Erythroblast (primary cell): ENCODE measurements around the gene ARL16.
A peak's percentile ranks its signal among the peaks of the same experiment; 100 is the strongest.

Experiments
- GATA1 ChIP-seq: IDR thresholded peaks from 2 replicates; pipeline ENCODE4 v1.6.1; 2011; ENCODE audit warnings: low read depth, mild to moderate bottlenecking, control low read depth, low read length, moderate library complexity
- POLR2A ChIP-seq: IDR thresholded peaks from 2 replicates; pipeline ENCODE4 v1.6.1; 2011; ENCODE audit warnings: mild to moderate bottlenecking, low read length

DNA sequence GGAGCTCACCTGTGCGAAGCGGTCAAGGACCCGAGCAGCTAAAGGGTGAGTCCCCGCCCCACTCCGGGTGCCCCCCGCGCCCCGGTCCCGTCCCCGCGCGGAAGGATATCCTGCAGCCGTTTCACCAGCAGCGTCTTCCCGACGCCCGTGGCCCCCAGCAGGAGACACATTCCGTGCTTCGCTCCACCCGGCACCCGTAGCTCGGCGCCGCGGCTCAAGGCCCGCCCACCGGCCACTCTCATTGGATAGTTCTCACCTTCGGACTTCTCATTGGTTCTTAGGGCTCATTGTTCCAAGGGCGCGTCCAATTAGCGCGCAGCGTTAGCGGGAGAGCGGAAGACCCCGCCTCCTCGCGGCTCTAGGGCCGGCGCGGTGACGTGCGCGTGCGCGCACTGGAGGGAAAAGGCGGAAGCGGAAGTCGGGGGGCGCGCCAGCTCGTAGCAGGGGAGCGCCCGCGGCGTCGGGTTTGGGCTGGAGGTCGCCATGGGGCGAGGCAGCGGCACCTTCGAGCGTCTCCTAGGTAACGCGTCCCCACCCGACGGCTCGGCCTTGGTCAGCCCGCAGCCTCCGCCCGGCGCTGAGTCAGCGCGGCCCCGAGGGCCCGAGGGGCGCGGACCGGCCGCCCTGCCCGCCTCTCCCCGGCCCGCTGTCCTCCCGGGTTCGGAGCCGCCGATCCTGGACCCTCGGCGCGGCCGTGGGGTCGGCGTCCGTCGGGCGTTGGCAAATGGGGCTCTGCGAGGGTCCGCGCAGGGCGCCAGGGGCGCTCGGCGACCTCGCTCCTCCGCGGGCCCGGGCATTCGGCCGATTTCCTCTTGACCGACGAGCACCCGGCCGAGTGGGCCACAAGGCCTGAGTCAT, at the start of gene ARL16, which contains the start of gene HGS:
- TF ChIP-seq POLR2A: peak; percentile 74
- no peak for TF ChIP-seq GATA1
